Measurements from ENCODE around the gene MYLK.

The MYLK gene, protein sequence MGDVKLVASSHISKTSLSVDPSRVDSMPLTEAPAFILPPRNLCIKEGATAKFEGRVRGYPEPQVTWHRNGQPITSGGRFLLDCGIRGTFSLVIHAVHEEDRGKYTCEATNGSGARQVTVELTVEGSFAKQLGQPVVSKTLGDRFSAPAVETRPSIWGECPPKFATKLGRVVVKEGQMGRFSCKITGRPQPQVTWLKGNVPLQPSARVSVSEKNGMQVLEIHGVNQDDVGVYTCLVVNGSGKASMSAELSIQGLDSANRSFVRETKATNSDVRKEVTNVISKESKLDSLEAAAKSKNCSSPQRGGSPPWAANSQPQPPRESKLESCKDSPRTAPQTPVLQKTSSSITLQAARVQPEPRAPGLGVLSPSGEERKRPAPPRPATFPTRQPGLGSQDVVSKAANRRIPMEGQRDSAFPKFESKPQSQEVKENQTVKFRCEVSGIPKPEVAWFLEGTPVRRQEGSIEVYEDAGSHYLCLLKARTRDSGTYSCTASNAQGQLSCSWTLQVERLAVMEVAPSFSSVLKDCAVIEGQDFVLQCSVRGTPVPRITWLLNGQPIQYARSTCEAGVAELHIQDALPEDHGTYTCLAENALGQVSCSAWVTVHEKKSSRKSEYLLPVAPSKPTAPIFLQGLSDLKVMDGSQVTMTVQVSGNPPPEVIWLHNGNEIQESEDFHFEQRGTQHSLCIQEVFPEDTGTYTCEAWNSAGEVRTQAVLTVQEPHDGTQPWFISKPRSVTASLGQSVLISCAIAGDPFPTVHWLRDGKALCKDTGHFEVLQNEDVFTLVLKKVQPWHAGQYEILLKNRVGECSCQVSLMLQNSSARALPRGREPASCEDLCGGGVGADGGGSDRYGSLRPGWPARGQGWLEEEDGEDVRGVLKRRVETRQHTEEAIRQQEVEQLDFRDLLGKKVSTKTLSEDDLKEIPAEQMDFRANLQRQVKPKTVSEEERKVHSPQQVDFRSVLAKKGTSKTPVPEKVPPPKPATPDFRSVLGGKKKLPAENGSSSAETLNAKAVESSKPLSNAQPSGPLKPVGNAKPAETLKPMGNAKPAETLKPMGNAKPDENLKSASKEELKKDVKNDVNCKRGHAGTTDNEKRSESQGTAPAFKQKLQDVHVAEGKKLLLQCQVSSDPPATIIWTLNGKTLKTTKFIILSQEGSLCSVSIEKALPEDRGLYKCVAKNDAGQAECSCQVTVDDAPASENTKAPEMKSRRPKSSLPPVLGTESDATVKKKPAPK (N-terminal part only)

GRCh38 chr3:123884203-123884831 lies at the start of gene MYLK:
TSS of gene MYLK (minus strand) at chr3:123884332. CDS start at chr3:123793841, 90,491 bp downstream.
- POLR2A ChIA-PET: interaction anchor here (2.4 kb wide), 1 partner anchor 50 kb away, joined by 6 read pairs; no protein-coding TSS in a partner anchor
- H3K4me3 ChIP-seq (ENCODE audit: low read depth, low read length): peak within 1 kb of the TSS; percentile 74
- TF ChIP-seq, protein P1, sequence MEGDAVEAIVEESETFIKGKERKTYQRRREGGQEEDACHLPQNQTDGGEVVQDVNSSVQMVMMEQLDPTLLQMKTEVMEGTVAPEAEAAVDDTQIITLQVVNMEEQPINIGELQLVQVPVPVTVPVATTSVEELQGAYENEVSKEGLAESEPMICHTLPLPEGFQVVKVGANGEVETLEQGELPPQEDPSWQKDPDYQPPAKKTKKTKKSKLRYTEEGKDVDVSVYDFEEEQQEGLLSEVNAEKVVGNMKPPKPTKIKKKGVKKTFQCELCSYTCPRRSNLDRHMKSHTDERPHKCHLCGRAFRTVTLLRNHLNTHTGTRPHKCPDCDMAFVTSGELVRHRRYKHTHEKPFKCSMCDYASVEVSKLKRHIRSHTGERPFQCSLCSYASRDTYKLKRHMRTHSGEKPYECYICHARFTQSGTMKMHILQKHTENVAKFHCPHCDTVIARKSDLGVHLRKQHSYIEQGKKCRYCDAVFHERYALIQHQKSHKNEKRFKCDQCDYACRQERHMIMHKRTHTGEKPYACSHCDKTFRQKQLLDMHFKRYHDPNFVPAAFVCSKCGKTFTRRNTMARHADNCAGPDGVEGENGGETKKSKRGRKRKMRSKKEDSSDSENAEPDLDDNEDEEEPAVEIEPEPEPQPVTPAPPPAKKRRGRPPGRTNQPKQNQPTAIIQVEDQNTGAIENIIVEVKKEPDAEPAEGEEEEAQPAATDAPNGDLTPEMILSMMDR (IDR thresholded peaks at IDR 0.05; ENCODE audit: insufficient read depth, low read length, missing control alignments): no peak
- CTCF ChIA-PET: interaction anchor here (1.0 to 5.9 kb wide), 5 partner anchors 13 to 232 kb away, joined by 4 to 47 read pairs (median 4); no protein-coding TSS in a partner anchor
- peak; percentile 42 for DNase-seq (ENCODE audit: low read depth, low spot score)

- TF ChIP-seq, protein P1 (IDR thresholded peaks at IDR 0.05; ENCODE audit: insufficient read depth, low read length, missing control alignments): no peak
- ChIA-PET CTCF (no interaction called here), POLR2A (no interaction called here)
- H3K4me3 ChIP-seq (ENCODE audit: low read depth, low read length): no peak overlapping the region
- DNase-seq (ENCODE audit: low read depth, low spot score): no peak
Observed at GRCh38 chr3:123930445-123930844, 46.3 kb upstream of the MYLK start.

DNA sequence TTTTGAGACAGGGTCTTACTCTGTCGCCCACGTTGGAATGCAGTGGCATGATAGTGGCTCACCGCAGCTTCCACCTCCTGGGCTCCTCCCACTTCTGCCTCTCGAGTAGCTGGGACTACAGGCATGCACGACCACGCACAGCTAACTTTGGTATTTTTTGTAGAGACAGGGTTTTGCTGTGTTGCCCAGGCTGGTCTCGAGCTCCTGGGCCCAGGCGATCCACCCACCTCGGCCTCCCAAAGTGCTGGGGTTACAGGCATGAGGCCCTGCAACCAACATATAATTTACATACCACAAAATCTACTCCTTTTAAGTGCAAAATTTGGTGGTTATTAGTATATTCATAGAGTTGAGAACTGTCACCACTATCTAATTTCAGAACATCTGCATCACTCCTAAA lies 45.2 kb upstream of the MYLK start:
- CTCF ChIA-PET: no interaction called here

GRCh38 chr3:123926396-123926795 lies 42.3 kb upstream of the MYLK start:
- no peak for DNase-seq (ENCODE audit: low read depth, low spot score)
- TF ChIP-seq, protein P1 (IDR thresholded peaks at IDR 0.05; ENCODE audit: insufficient read depth, low read length, missing control alignments): no peak

More for the DNA sequence above, 45.2 kb upstream of the MYLK start:
- TF ChIP-seq, protein P1 (IDR thresholded peaks at IDR 0.05; ENCODE audit: insufficient read depth, low read length, missing control alignments): no peak
- no peak for DNase-seq (ENCODE audit: low read depth, low spot score)
- no peak overlapping the region for H3K4me3 ChIP-seq (ENCODE audit: low read depth, low read length)
- POLR2A ChIA-PET: no interaction called here

GRCh38 chr3:123920868-123921267 lies 36.7 kb upstream of the MYLK start:
- TF ChIP-seq, protein P1 (IDR thresholded peaks at IDR 0.05; ENCODE audit: insufficient read depth, low read length, missing control alignments): no peak
- DNase-seq (ENCODE audit: low read depth, low spot score): no peak
- ChIA-PET CTCF (interaction anchor here (0.8 to 2.5 kb wide), 2 partner anchors 13 to 197 kb away, joined by 3 to 7 read pairs; no protein-coding TSS in a partner anchor), POLR2A (no interaction called here)
- no peak overlapping the region for H3K4me3 ChIP-seq (ENCODE audit: low read depth, low read length)

More at GRCh38 chr3:123926396-123926795, 42.3 kb upstream of the MYLK start:
- ChIA-PET POLR2A (no interaction called here), CTCF (interaction anchor here (1.5 to 1.8 kb wide), 2 partner anchors 14 to 203 kb away, joined by 4 to 5 read pairs; no protein-coding TSS in a partner anchor)
- H3K4me3 ChIP-seq (ENCODE audit: low read depth, low read length): no peak overlapping the region

Data from AG04449 (cell line).